D341Med (cell line): ENCODE results near the gene ACKR2.

ENCODE experiments used
- DNase-seq: peaks from one replicate; pipeline ENCODE4 v3.0.0; 2012; ENCODE audit warnings: low spot score

Gene ACKR2

GRCh38 chr3:42829628-42830436, 20.6 kb downstream of the ACKR2 start:
- no peak for DNase-seq

GRCh38 chr3:42830437-42831320, 21.4 kb downstream of the ACKR2 start:
- peak; percentile 54 for DNase-seq

GRCh38 chr3:42831321-42831713, 22.1 kb downstream of the ACKR2 start:
- peak; percentile 80 for DNase-seq

DNA sequence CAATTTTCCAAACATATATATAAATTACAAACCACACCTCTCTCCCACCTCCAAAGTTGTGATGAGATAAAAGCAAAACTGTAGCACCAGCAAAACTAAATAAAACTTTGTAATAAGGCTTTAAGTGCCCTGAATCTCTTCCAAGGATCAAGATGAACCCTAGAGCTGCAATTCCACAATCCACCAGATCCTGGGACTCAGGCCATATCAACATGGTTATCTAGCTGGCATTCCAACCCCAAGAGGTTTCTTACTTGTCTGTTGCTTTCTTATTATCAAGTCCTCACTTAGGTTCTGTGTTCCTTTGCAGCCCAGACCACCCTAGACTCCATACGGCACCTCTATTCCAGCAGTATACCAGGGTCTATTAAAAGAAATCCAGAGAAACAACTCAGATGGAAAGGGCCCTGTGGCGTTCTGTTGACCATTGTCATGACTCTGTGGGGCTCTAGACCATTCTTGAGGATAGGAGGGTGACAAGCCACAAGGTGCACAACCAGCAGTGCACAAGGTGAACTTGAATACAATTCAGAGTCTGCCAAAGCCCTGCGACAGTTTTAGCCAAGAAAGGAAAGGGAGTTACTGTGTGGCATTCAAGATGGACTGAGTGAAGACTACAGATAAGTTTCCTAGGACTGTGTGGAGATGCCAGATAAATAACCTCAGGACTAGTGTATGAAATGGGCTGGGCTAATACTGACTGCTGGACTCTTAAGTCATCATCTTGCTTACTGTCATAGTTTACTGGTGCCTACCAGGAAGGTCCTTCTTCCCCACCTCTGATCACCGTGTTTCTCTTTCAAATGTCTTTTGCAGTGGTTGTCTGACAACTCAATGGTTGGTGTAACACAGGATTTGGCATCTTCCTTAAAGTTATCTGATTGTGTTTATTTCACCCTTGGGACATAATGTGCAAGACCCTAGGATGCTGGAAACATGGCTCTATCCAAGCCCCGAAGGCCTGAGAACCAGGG, 27.2 kb downstream of the ACKR2 start:
- no peak for DNase-seq

- no peak for DNase-seq
Measured at GRCh38 chr3:42838571-42838970, 29.3 kb downstream of the ACKR2 start.

GRCh38 chr3:42839616-42840015, 30.4 kb downstream of the ACKR2 start:
- peak; percentile 77 for DNase-seq

- no peak for DNase-seq
Measured at GRCh38 chr3:42841332-42841731, 32.1 kb downstream of the ACKR2 start.

DNA sequence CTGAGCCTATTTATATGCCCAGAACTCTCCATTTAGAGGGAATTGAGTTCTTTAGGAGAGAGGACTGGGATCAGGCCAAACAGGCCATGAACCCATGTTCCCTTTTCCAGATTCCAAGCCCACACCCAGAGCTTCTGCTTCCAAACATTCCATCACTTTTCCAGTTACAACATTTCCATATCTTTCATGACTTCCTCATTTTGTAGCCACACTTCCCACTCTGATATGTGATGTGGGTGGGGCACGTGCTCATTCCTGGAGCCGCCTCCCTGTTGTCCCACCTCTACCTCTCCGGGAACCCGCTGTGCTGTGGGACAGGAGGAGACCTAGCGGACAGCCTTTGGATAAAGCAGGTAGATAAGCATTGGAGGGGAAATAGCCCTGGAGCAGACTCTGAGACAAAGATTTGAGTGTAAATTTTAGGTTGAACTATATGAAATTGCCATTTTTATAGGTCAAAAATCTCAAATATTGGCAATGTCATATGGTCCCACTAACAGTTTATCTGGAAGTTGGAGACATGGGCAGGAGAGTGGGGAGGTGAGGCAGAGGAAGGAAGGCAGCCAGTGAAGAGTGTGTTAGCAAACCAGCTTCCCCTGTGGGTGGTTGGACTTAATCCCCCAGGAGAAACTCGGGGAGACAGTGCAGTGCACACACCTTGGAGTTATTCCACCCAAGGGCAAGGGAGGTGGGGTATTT, 34.6 kb downstream of the ACKR2 start:
- no peak for DNase-seq

DNA sequence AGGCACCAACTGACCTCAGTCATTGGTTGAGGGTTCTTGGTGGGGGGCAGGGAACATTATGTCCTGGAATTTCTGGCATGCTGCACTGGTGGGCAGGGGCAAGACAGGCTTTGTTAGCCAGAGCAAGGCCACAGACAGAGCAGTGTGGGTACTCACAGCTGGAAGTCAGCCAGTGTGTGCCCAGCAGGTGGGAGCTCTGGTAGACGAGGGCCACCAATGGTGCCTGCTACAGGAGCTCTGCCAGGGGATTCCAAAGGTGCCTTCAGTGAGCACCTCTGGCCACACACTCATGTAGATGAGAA, 35.1 kb downstream of the ACKR2 start:
- no peak for DNase-seq

DNA sequence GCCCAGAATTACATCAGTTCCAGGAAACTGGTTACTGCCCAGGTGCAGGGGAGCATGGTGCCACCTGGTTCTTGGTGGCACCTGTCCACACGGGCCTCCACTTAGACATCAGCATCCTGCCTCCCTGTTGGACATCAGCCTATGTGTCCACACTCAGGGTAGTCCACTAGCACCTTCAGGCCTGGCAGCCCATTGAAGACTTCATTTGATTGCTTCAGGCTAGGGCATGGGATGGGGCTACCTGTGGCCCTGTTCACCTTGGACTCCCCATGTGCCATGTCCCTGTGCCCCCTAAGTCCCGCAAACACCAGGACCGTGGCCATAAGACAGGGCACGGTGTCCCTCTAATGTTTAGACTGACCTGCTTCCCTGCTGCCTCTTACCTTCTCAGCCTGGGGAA, 35.6 kb downstream of the ACKR2 start:
- DNase-seq = no peak

DNA sequence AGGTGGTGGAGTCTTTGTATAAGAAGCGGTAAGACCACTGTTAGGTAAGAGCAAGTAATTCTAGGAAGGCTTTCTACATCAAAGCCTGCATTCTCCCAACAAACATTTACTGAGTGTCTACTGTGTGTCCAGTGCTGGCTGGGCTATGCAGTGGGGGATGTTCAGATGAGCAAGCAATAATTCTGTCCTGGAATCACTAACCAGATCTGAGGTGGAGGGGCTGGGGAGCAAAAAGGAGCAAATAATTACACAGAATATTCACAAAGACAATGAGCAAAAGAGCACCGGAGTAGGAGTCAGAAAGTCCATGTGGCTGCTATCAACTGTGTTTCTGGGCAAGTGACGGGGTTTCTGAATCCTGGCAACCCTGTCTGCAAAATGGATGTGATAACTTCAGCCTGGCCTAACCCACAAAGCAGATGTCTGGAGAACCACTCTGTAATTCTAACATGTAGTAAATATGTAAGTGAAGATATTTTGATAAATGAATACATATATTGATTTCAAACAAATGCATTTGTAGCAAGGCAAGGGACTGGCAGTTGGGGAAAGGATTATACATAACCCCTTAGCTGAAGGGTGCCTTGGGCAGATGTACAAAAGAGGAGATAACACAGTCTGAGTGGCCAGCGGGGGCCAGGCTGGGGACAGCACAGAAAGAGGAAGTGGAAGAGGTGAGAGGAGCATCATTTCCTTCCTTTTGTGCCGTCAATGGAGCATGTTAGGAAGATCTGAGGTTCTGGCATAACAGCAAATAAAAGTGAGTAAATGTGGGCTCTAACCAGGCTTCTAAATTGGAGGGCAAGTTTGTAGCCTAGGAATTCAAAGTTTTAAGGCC, 37.7 kb downstream of the ACKR2 start:
- no peak for DNase-seq

GRCh38 chr3:42847731-42848130, 38.5 kb downstream of the ACKR2 start:
- peak; percentile 59 for DNase-seq

DNA sequence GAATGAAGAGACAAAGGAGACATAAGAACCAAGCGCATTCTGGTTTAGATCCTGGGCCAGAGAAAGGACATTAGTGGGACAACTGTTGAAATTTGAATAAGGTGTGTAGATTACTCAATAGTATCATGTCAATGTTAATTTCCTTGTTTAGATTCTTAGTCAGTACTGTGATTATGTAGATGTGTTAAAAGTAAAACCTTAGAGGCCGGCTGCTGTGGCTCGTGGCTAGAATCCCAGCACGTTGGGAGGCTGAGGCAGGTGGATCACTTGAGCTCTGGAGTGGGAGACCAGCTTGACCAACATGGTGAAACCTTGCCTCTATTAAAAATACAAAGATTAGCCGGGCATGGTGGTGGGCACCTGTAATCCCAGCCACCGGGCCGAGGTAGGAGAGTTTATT, 39.8 kb downstream of the ACKR2 start:
- DNase-seq = no peak

DNA sequence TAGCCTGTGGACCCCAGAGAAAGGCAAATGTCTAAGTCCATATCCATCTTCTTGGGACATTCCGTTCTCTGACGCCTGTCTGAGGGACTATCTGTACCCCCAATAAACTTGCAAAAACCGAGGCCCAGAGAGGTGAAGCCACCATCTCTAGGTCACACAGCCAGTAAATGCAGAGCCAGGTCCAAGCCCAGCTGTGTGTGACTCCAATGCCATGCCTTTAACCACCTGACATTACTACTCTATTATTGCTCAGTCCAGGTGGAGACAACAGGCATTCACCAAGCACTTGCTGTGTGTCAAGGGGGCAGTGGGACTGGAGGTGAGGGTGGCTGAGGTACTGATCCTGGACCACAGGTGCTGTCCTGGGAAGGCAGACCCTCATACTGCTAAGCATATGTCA, 41.0 kb downstream of the ACKR2 start:
- DNase-seq = no peak

- DNase-seq = no peak
Measured at GRCh38 chr3:42851228-42851834, 42.1 kb downstream of the ACKR2 start.

DNA sequence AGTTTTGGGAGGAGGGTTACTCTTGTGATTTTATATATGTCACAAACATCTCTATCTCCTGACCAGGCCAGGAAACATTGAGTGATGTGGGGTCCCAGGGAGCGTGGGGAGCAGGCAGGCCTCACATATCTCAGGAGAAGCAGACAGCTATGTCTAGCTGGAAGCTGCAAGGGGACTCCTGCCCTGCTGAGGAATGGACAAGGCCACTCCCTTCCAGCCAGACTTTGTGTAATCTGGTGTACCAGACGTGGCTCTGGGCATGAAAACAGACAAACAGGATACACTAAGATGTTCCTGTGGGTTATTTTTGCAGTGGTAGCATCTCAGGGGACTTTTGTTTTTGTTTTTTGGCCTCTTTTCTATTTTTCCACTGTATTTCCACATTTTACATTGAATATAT, 43.2 kb downstream of the ACKR2 start:
- no peak for DNase-seq

- DNase-seq = no peak
Measured at GRCh38 chr3:42853056-42853455, 43.8 kb downstream of the ACKR2 start.

- DNase-seq = no peak
Measured at GRCh38 chr3:42853739-42854302, 44.6 kb downstream of the ACKR2 start.

DNA sequence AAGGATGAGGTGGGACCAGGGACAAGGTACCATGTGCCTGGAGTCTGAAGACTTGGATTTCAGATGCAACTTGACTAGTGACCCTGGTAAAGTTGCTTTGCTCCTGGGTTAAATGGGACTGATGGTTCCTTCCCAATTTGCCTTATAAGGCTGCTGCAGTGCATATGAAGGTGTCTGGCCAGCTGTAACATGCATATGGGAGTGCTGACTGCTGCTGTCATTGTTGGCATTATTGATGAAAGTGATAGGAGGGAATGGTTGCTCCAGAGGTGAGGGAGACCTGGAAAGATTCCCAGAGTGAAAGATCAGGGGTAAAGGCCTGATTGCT, 45.9 kb downstream of the ACKR2 start:
- DNase-seq = no peak
